Measurements from ENCODE around the gene COL2A1. TPM values are rescaled to one million over a fixed set of nuclear protein-coding genes. Genes with fewer than 3 reads are reported as not detected.
"Not testable (repeated sequence)": the region's sequence is repeated elsewhere in the genome, so short reads cannot be mapped to it uniquely, and the experiment has no call there.

COL2A1 gene
- total RNA-seq, 1 experiment from 2014 or later, result not detected

GRCh38 chr12:47963340-47964040 is 40.8 kb downstream of the COL2A1 start, which contains the start of gene TMEM106C:
Gene TMEM106C, plus strand, starts transcription at chr12:47963596. Its CDS starts 641 bp downstream, at chr12:47964237.
- BruUV-seq (replicated peaks), result no TSS peak
- H3K27ac ChIP-seq, result no peak within 1 kb of the TSS
- peak; percentile 72 to 89 for DNase-seq
- peak; percentile 95 for TF ChIP-seq CTCF (conservative IDR thresholded peaks at IDR 0.05)
- no peak for TF ChIP-seq EZH2 (IDR thresholded peaks at IDR 0.05; ENCODE audit: low read depth)
- peaks cover 6% of the 10 kb centered on the region; the same call in 1 of the 2 replicates for H3K4me1 ChIP-seq (replicated peaks; ENCODE audit: insufficient read depth)
- no peaks in the 10 kb centered on the region for H3K9me3 ChIP-seq (ENCODE audit: insufficient read depth, low read depth)
- peaks cover 11% of the 10 kb centered on the region for H3K27me3 ChIP-seq (ENCODE audit: insufficient read depth, low read depth)
- no peaks in the 10 kb centered on the region for H3F3A ChIP-seq (ENCODE audit: insufficient read depth, low read depth)
- 0 out of 2 replicates have a peak, but pooled peaks cover 4% of the 10 kb centered on the region for H3K79me2 ChIP-seq (ENCODE audit: low read depth)
- intact Hi-C loops (cut with micrococcal nuclease; ENCODE audit: unreplicated experiment), result loop anchor here (1.0 to 5.0 kb wide), 4 partner anchors 58 to 204 kb away; no protein-coding TSS in a partner anchor
- peak within 1 kb of the TSS; percentile 95 for H2AFZ ChIP-seq
- CTCF ChIA-PET, result interaction anchor here (0.7 to 0.9 kb wide), 3 partner anchors 125 to 210 kb away, joined by 3 to 4 read pairs (median 3); partner anchors contain the start of gene SENP1
- H3K4me2 ChIP-seq, result peak within 1 kb of the TSS; percentile 85
- peak within 1 kb of the TSS; percentile 85 for H3K4me3 ChIP-seq
- H4K20me1 ChIP-seq (ENCODE audit: insufficient read depth), result no peaks in the 10 kb centered on the region
- no peaks in the 10 kb centered on the region for H3K36me3 ChIP-seq (ENCODE audit: low read depth)
- no peaks in the 10 kb centered on the region for H3K9me2 ChIP-seq (ENCODE audit: insufficient read depth)
- POLR2A ChIA-PET (ENCODE audit: unreplicated experiment), result interaction anchor here (0.7 kb wide), 1 partner anchor 128 kb away, joined by 5 read pairs; no protein-coding TSS in a partner anchor

GRCh38 chr12:47962198-47962597 is 42.1 kb downstream of the COL2A1 start:
- H2AFZ ChIP-seq, result no peak overlapping the region
- no peaks in the 10 kb centered on the region for H3K9me3 ChIP-seq (ENCODE audit: insufficient read depth, low read depth)
- TF ChIP-seq EZH2 (IDR thresholded peaks at IDR 0.05; ENCODE audit: low read depth) (no peak), CTCF (conservative IDR thresholded peaks at IDR 0.05) (no peak)
- intact Hi-C loops (cut with micrococcal nuclease; ENCODE audit: unreplicated experiment), result loop anchor here (2.0 to 5.0 kb wide), 3 partner anchors 61 to 205 kb away; no protein-coding TSS in a partner anchor
- no peaks in the 10 kb centered on the region for H4K20me1 ChIP-seq (ENCODE audit: insufficient read depth)
- no peak overlapping the region for H3K27ac ChIP-seq
- H3K79me2 ChIP-seq (ENCODE audit: low read depth), result 0 out of 2 replicates have a peak, but pooled peaks cover 4% of the 10 kb centered on the region
- POLR2A ChIA-PET (ENCODE audit: unreplicated experiment), result no interaction called here
- H3K4me1 ChIP-seq (replicated peaks; ENCODE audit: insufficient read depth), result peaks cover 6% of the 10 kb centered on the region; the same call in 1 of the 2 replicates
- H3K36me3 ChIP-seq (ENCODE audit: low read depth), result no peaks in the 10 kb centered on the region
- H3K4me3 ChIP-seq, result no peak overlapping the region
- H3F3A ChIP-seq (ENCODE audit: insufficient read depth, low read depth), result no peaks in the 10 kb centered on the region
- no peaks in the 10 kb centered on the region for H3K9me2 ChIP-seq (ENCODE audit: insufficient read depth)
- CTCF ChIA-PET, result no interaction called here
- no peak overlapping the region for H3K4me2 ChIP-seq
- no TSS peak for BruUV-seq (replicated peaks)
- peaks cover 11% of the 10 kb centered on the region for H3K27me3 ChIP-seq (ENCODE audit: insufficient read depth, low read depth)
- no peak for DNase-seq

GRCh38 chr12:47957671-47958070 is 46.6 kb downstream of the COL2A1 start:
- BruUV-seq (replicated peaks); H3K4me3 ChIP-seq; H3K36me3 ChIP-seq (ENCODE audit: low read depth); POLR2A ChIA-PET (ENCODE audit: unreplicated experiment); DNase-seq; intact Hi-C loops (cut with micrococcal nuclease; ENCODE audit: unreplicated experiment); H3K79me2 ChIP-seq (ENCODE audit: low read depth); H4K20me1 ChIP-seq (ENCODE audit: insufficient read depth); H3F3A ChIP-seq (ENCODE audit: insufficient read depth, low read depth); H3K9me3 ChIP-seq (ENCODE audit: insufficient read depth, low read depth); H2AFZ ChIP-seq; H3K4me2 ChIP-seq; H3K9me2 ChIP-seq (ENCODE audit: insufficient read depth); CTCF ChIA-PET; H3K27ac ChIP-seq: not testable (repeated sequence)
- peaks cover 11% of the 10 kb centered on the region for H3K27me3 ChIP-seq (ENCODE audit: insufficient read depth, low read depth)
- peaks cover 20% of the 10 kb centered on the region; the same call in 1 of the 2 replicates for H3K4me1 ChIP-seq (replicated peaks; ENCODE audit: insufficient read depth)

Measured in PC-9 (cell line).